Measurements from ENCODE around the gene ACSF3. TPM values are rescaled to one million over a fixed set of nuclear protein-coding genes. Genes with fewer than 3 reads are reported as not detected.

Gene ACSF3
- total RNA-seq (10 to 100 TPM; 43.6 to 43.9 TPM), polyA plus RNA-seq (35.5 TPM)

- DNase-seq: peak; percentile 45 to 74 (median 63)
- peaks cover 48% of the 10 kb centered on the region for H3K4me1 ChIP-seq (ENCODE audit: insufficient read depth, low read length)
- H3K4me1 Mint-ChIP-seq: peaks cover 45 to 55% (median 47%) of the 10 kb centered on the region in 3 donors
- peak within 1 kb of the TSS; percentile 90 to 97 (median 96) for H3K4me3 Mint-ChIP-seq
- peaks cover 2 to 15% of the 10 kb centered on the region in 2 donors for H3K27me3 Mint-ChIP-seq
- H3K27ac Mint-ChIP-seq: peak within 1 kb of the TSS; percentile 91 to 100 (median 98)
- no peaks in the 10 kb centered on the region for H3K9me3 Mint-ChIP-seq
- H3K27me3 ChIP-seq (ENCODE audit: insufficient read depth, low read length, poor library complexity, severe bottlenecking): no peaks in the 10 kb centered on the region
- H3K36me3 ChIP-seq (ENCODE audit: insufficient read depth, low read length): no peaks in the 10 kb centered on the region
- CTCF ChIA-PET: interaction anchor here (0.8 to 1.7 kb wide), 4 partner anchors 21 to 356 kb away, joined by 3 to 5 read pairs (median 4); no protein-coding TSS in a partner anchor
- H3K27ac ChIP-seq (ENCODE audit: low read depth, low read length): peak within 1 kb of the TSS; percentile 68
- POLR2A ChIA-PET: interaction anchor here (0.6 to 1.4 kb wide), 5 partner anchors 21 to 153 kb away, joined by 3 to 8 read pairs (median 3); no protein-coding TSS in a partner anchor
- H3K36me3 Mint-ChIP-seq: peaks cover 0 to 15% (median 0%) of the 10 kb centered on the region in 3 donors
- H3K4me3 ChIP-seq (ENCODE audit: low read length): peak within 1 kb of the TSS; percentile 85
- H3K9me3 ChIP-seq (ENCODE audit: low read length): no peaks in the 10 kb centered on the region
Observed at GRCh38 chr16:89093602-89094251, at the start of gene ACSF3. ACSF3 (plus strand) TSS chr16:89093852; CDS start chr16:89100682, 6,830 bp downstream.

DNA sequence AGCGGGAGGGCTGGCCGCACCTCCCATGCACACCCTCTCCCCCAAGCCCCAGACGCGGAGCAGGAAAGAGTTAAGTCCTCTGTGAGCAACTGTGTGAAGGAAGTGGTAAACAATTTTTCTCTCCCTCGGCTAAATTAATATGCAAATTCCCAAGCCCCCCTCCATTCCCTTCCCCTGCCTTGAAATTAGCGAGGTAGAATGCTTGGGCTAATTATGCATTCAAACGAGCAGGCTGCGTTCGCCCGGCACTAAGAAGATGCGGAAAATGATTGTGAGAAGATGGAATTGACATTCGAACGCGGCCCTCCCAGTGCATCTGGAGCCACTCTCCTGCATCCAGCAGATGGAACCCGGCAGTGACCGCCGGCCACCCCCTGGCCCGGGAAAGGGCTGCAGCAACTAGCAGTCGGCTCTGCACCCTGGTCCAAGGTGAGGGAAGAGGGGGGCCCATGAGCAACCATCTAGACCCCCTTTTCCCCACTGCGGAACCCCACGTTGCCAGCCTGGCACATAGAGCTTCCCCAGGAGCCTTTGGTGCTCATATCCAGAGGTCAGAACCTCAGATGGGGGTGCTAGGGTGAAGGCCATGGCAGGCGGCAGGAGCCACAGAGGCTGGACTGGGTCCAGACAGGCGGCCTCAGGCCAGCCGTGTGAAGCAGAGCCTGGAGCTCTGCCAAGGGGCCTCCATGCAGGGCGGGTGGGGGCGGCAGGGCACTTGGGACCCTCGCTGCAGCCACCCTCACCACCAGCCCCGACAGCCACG is 49.1 kb upstream of the ACSF3 start:
- H3K9me3 ChIP-seq (ENCODE audit: low read length): no peaks in the 10 kb centered on the region
- Mint-ChIP-seq H3K36me3 (no peaks in the 10 kb centered on the region), H3K4me1 (no peaks in the 10 kb centered on the region), H3K27ac (no peak overlapping the region), H3K27me3 (peaks cover 0 to 3% of the 10 kb centered on the region in 2 donors), H3K4me3 (no peak overlapping the region), H3K9me3 (no peaks in the 10 kb centered on the region)
- CTCF ChIA-PET: no interaction called here
- no peaks in the 10 kb centered on the region for H3K36me3 ChIP-seq (ENCODE audit: insufficient read depth, low read length)
- no peaks in the 10 kb centered on the region for H3K27me3 ChIP-seq (ENCODE audit: insufficient read depth, low read length, poor library complexity, severe bottlenecking)
- POLR2A ChIA-PET: no interaction called here
- H3K27ac ChIP-seq (ENCODE audit: low read depth, low read length): no peak overlapping the region
- no peak overlapping the region for H3K4me3 ChIP-seq (ENCODE audit: low read length)
- H3K4me1 ChIP-seq (ENCODE audit: insufficient read depth, low read length): no peaks in the 10 kb centered on the region
- DNase-seq: peak in 1 of 5 donors; percentile 24

DNA sequence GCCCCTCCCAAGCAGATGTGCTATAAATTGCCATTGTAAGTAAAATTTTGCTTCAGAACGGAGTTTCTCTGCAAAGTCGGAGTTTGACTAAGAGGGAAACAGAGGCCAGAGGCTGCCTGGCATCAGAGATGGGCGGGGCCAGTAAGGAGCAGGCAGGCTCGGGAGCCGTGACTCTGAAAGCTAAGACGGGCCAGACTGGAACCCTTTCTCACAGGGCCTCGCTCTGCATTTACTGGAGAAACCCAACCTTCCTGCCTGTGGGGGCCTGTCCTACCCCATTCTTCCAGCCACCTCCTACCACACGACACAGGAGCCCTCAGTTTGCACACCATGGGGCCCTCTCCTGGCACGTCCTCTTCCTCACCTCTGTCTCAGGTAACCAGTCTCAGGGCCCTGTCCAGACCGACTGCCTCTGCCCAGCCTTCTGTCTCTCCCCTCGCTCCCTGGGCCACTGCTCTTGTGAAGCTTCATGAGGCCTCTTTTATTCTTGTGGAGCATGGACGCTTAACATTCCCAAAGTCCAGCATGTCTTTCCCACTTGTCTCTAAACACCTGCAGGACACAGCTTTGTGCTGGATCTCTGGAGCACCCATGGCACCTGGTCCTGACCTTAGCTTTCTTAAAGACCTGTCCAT is 48.4 kb upstream of the ACSF3 start:
- peaks cover 0 to 4% of the 10 kb centered on the region in 2 donors for H3K27me3 Mint-ChIP-seq

DNA sequence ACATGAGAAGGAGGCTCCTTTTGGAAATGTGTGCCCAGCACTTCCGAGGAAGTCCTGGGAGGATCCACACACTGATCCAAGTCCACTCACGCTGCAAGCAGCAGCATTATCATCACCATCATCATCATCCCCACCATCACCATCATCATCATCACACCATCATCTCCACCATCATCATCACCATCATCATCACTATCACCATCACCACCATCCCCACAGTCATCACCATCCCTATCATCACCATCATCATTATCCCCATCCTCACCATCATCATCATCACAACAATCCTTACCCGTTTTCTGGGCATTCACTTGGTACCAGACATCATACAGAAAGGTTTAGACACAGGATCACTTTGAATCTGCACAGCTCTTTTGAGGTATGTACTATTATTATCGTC is 47.8 kb upstream of the ACSF3 start:
- Mint-ChIP-seq H3K9me3 (no peaks in the 10 kb centered on the region), H3K4me3 (no peak overlapping the region), H3K36me3 (no peaks in the 10 kb centered on the region), H3K27me3 (peaks cover 0 to 4% of the 10 kb centered on the region in 2 donors), H3K4me1 (no peaks in the 10 kb centered on the region), H3K27ac (peak overlapping the region in 2 of 8 donors; percentile 5 to 39)
- ChIA-PET CTCF (no interaction called here), POLR2A (no interaction called here)
- Histone ChIP-seq H3K27me3 (ENCODE audit: insufficient read depth, low read length, poor library complexity, severe bottlenecking) (no peaks in the 10 kb centered on the region), H3K36me3 (ENCODE audit: insufficient read depth, low read length) (no peaks in the 10 kb centered on the region), H3K4me1 (ENCODE audit: insufficient read depth, low read length) (no peaks in the 10 kb centered on the region), H3K27ac (ENCODE audit: low read depth, low read length) (no peak overlapping the region), H3K9me3 (ENCODE audit: low read length) (no peaks in the 10 kb centered on the region), H3K4me3 (ENCODE audit: low read length) (no peak overlapping the region)
- DNase-seq: no peak

More for the DNA sequence above, 48.4 kb upstream of the ACSF3 start:
- POLR2A ChIA-PET: no interaction called here
- Mint-ChIP-seq H3K9me3 (no peaks in the 10 kb centered on the region), H3K4me3 (no peak overlapping the region), H3K27ac (no peak overlapping the region), H3K36me3 (no peaks in the 10 kb centered on the region), H3K4me1 (no peaks in the 10 kb centered on the region)
- H3K36me3 ChIP-seq (ENCODE audit: insufficient read depth, low read length): no peaks in the 10 kb centered on the region
- peak in 1 of 5 donors; percentile 24 for DNase-seq
- CTCF ChIA-PET: no interaction called here
- H3K4me3 ChIP-seq (ENCODE audit: low read length): no peak overlapping the region
- H3K9me3 ChIP-seq (ENCODE audit: low read length): no peaks in the 10 kb centered on the region
- no peaks in the 10 kb centered on the region for H3K4me1 ChIP-seq (ENCODE audit: insufficient read depth, low read length)
- no peaks in the 10 kb centered on the region for H3K27me3 ChIP-seq (ENCODE audit: insufficient read depth, low read length, poor library complexity, severe bottlenecking)
- no peak overlapping the region for H3K27ac ChIP-seq (ENCODE audit: low read depth, low read length)

DNA sequence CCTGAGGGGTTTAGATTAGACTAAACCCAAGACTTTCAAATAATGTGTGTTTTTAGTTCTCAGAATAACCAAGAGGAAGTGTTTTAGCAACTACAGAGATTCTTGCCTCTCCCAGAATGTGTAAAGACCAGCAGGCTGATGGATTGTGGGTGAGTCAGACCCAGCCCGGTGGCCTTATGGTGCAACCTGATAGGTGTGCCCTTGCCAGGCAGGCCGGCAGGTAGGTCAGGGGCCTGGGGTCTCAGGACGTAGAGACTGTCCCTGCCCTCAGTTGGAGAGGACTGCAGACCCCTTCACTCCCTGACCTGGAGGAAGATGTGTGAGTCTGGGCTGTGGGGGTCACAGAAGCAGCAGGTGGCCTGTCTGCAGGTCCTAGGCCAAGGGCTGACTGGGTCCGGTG is 47.2 kb upstream of the ACSF3 start:
- Mint-ChIP-seq H3K27ac (peak overlapping the region in 1 of 8 donors; percentile 7), H3K36me3 (no peaks in the 10 kb centered on the region), H3K4me1 (no peaks in the 10 kb centered on the region), H3K9me3 (no peaks in the 10 kb centered on the region), H3K27me3 (peaks cover 0 to 4% of the 10 kb centered on the region in 2 donors), H3K4me3 (no peak overlapping the region)
- Histone ChIP-seq H3K9me3 (ENCODE audit: low read length) (no peaks in the 10 kb centered on the region), H3K27me3 (ENCODE audit: insufficient read depth, low read length, poor library complexity, severe bottlenecking) (no peaks in the 10 kb centered on the region), H3K4me1 (ENCODE audit: insufficient read depth, low read length) (no peaks in the 10 kb centered on the region), H3K27ac (ENCODE audit: low read depth, low read length) (no peak overlapping the region), H3K4me3 (ENCODE audit: low read length) (no peak overlapping the region), H3K36me3 (ENCODE audit: insufficient read depth, low read length) (no peaks in the 10 kb centered on the region)
- ChIA-PET CTCF (no interaction called here), POLR2A (no interaction called here)
- DNase-seq: peak in 1 of 5 donors; percentile 38

GRCh38 chr16:89047331-89048089 is 46.1 kb upstream of the ACSF3 start:
- Mint-ChIP-seq H3K4me1 (no peaks in the 10 kb centered on the region), H3K27me3 (peaks cover 0 to 4% of the 10 kb centered on the region in 2 donors), H3K4me3 (no peak overlapping the region), H3K36me3 (no peaks in the 10 kb centered on the region), H3K9me3 (no peaks in the 10 kb centered on the region), H3K27ac (peak overlapping the region in 1 of 8 donors; percentile 84)
- Histone ChIP-seq H3K9me3 (ENCODE audit: low read length) (no peaks in the 10 kb centered on the region), H3K27ac (ENCODE audit: low read depth, low read length) (no peak overlapping the region), H3K4me1 (ENCODE audit: insufficient read depth, low read length) (no peaks in the 10 kb centered on the region), H3K27me3 (ENCODE audit: insufficient read depth, low read length, poor library complexity, severe bottlenecking) (no peaks in the 10 kb centered on the region), H3K4me3 (ENCODE audit: low read length) (no peak overlapping the region), H3K36me3 (ENCODE audit: insufficient read depth, low read length) (no peaks in the 10 kb centered on the region)
- ChIA-PET POLR2A (no interaction called here), CTCF (no interaction called here)
- DNase-seq: peak in 1 of 5 donors; percentile 28

GRCh38 chr16:89048090-89048725 is 45.4 kb upstream of the ACSF3 start:
- Mint-ChIP-seq H3K27ac (no peak overlapping the region), H3K27me3 (peaks cover 0 to 4% of the 10 kb centered on the region in 2 donors), H3K4me3 (no peak overlapping the region), H3K4me1 (no peaks in the 10 kb centered on the region), H3K36me3 (no peaks in the 10 kb centered on the region), H3K9me3 (no peaks in the 10 kb centered on the region)
- Histone ChIP-seq H3K9me3 (ENCODE audit: low read length) (no peaks in the 10 kb centered on the region), H3K27me3 (ENCODE audit: insufficient read depth, low read length, poor library complexity, severe bottlenecking) (no peaks in the 10 kb centered on the region), H3K4me1 (ENCODE audit: insufficient read depth, low read length) (no peaks in the 10 kb centered on the region), H3K36me3 (ENCODE audit: insufficient read depth, low read length) (no peaks in the 10 kb centered on the region), H3K4me3 (ENCODE audit: low read length) (no peak overlapping the region), H3K27ac (ENCODE audit: low read depth, low read length) (no peak overlapping the region)
- ChIA-PET CTCF (no interaction called here), POLR2A (interaction anchor here (0.7 kb wide), 1 partner anchor 22 kb away, joined by 3 read pairs; no protein-coding TSS in a partner anchor)
- peak in 1 of 5 donors; percentile 18 for DNase-seq
